IPS DF 6.9 (cell line): Measurements from ENCODE around the gene KIAA1217.
"Not testable (repeated sequence)": the region's sequence is repeated elsewhere in the genome, so short reads cannot be mapped to it uniquely, and the experiment has no call there.

Source experiments
- DNase-seq: peaks from one replicate; pipeline ENCODE4 v3.0.0-alpha.2; 2013; ENCODE audit warnings: low read depth, low spot score
- H3K27ac ChIP-seq: one replicate; pipeline ENCODE4 v1.5.1; 2013; ENCODE audit warnings: low read length, control low read depth
- H3K27me3 ChIP-seq: 2 replicates; pipeline ENCODE4 v1.6.1; 2013; ENCODE audit warnings: mild to moderate bottlenecking, low read length; ENCODE audit not compliant: control insufficient read depth, insufficient read depth
- H3K36me3 ChIP-seq: 2 replicates; pipeline ENCODE4 v1.6.1; 2013; ENCODE audit warnings: low read length; ENCODE audit not compliant: control insufficient read depth, insufficient read depth
- H3K4me1 ChIP-seq: 2 replicates; pipeline ENCODE4 v1.6.1; 2013; ENCODE audit warnings: low read length; ENCODE audit not compliant: control insufficient read depth, insufficient read depth
- H3K4me3 ChIP-seq: 2 replicates; pipeline ENCODE4 v1.5.1; 2013; ENCODE audit warnings: mild to moderate bottlenecking, low read length
- H3K9me3 ChIP-seq: 2 replicates; pipeline ENCODE4 v1.6.1; 2013; ENCODE audit warnings: low read length, inconsistent platforms; ENCODE audit not compliant: control insufficient read depth, insufficient read depth
- WGBS: extraction: QIAGEN DNeasy Blood & Tissue Kit; methylation state at CpG from one replicate; pipeline ENCODE4 v1.1.7; 2013; ENCODE audit warnings: mixed read lengths, missing lambda C conversion rate; ENCODE audit not compliant: insufficient read length, insufficient coverage; 5-methylcytosine and 5-hydroxymethylcytosine counted together

The KIAA1217 gene

GRCh38 chr10:24346877-24347519, 138.1 kb downstream of the KIAA1217 start:
- WGBS, result no CpG with 5 or more reads among the region's 5 CpGs
- Histone ChIP-seq H3K4me1 (no peaks in the 10 kb centered on the region), H3K27me3 (no peaks in the 10 kb centered on the region), H3K4me3 (no peak overlapping the region), H3K27ac (no peak overlapping the region), H3K9me3 (no peaks in the 10 kb centered on the region), H3K36me3 (no peaks in the 10 kb centered on the region)
- no peak for DNase-seq

GRCh38 chr10:24349379-24350001, 140.6 kb downstream of the KIAA1217 start:
- H3K36me3 ChIP-seq, result no peaks in the 10 kb centered on the region
- WGBS, result no CpG with 5 or more reads among the region's 3 CpGs
- no peak for DNase-seq
- no peaks in the 10 kb centered on the region for H3K4me1 ChIP-seq
- H3K4me3 ChIP-seq, result no peak overlapping the region
- no peaks in the 10 kb centered on the region for H3K27me3 ChIP-seq
- H3K9me3 ChIP-seq, result no peaks in the 10 kb centered on the region
- H3K27ac ChIP-seq, result no peak overlapping the region

GRCh38 chr10:24350070-24350921, 141.4 kb downstream of the KIAA1217 start:
- Histone ChIP-seq H3K9me3 (no peaks in the 10 kb centered on the region), H3K27ac (no peak overlapping the region), H3K36me3 (no peaks in the 10 kb centered on the region), H3K4me3 (no peak overlapping the region), H3K4me1 (no peaks in the 10 kb centered on the region), H3K27me3 (no peaks in the 10 kb centered on the region)
- whole genome bisulfite sequencing, result no CpG with 5 or more reads among the region's 9 CpGs
- DNase-seq, result no peak

DNA sequence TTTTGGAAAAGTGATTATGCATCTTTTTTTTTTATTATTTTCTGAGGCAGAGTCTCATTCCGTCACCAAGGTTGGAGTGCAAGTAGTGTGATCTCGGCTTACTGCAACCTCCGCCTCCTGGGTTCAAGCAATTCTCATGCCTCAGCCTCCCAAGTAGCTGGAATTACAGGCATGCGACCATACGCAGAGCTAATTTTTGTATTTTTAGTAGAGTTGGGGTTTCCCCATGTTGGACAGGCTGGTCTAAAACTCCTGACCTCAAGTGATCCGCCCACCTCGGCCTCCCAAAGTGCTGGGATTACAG, 141.9 kb downstream of the KIAA1217 start:
- no CpG with 5 or more reads among the region's 7 CpGs for WGBS
- not testable (repeated sequence) for H3K4me1 ChIP-seq, H3K27ac ChIP-seq, H3K36me3 ChIP-seq, DNase-seq, H3K4me3 ChIP-seq, H3K9me3 ChIP-seq, H3K27me3 ChIP-seq

DNA sequence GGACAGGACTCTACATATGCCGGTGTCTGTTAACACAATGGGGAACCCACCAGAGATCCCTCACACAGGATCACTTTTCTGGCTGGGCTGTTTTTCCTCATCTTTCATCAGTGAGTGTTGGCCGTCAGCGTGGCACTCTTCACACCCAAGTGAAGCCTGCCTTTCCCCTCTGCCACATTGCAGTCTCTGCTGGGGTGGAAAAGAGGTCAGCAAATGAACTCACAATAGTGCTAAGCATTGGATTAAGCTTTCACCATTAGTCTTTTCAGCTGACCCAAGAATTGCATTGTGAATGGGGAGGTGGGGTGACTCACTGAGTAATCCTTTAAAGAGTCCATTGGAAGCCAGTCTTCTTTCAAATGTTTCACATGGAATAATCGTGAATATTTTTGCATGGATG, 143.0 kb downstream of the KIAA1217 start:
- DNase-seq, result no peak
- no CpG with 5 or more reads among the region's 4 CpGs for WGBS
- Histone ChIP-seq H3K27me3 (no peaks in the 10 kb centered on the region), H3K4me1 (no peaks in the 10 kb centered on the region), H3K36me3 (no peaks in the 10 kb centered on the region), H3K27ac (no peak overlapping the region), H3K9me3 (no peaks in the 10 kb centered on the region), H3K4me3 (no peak overlapping the region)

DNA sequence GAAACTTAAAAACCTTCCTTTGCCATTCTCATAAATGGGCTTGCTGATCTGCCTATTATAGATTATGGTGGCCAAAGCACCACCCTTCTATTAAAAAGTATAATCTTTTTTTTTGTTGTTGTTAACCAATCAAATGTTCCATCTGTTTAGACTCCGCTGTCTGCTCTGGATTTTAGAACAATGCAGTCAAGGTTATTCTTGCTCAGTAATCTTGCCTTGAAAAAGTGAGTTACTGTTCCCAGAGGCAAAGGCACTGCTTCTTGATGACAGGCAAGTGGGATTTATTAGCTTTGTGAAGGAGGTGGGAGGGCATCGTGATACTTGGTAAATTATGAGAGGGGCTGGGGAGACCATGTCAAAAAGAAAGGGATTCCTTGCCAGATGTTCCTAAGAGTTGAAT, 143.5 kb downstream of the KIAA1217 start:
- Histone ChIP-seq H3K27me3 (no peaks in the 10 kb centered on the region), H3K4me1 (no peaks in the 10 kb centered on the region), H3K9me3 (no peaks in the 10 kb centered on the region), H3K27ac (no peak overlapping the region), H3K4me3 (no peak overlapping the region), H3K36me3 (no peaks in the 10 kb centered on the region)
- DNase-seq, result no peak
- no CpG with 5 or more reads among the region's 2 CpGs for WGBS

- Histone ChIP-seq H3K27ac (no peak overlapping the region), H3K9me3 (no peaks in the 10 kb centered on the region), H3K4me1 (peaks cover 3% of the 10 kb centered on the region), H3K4me3 (no peak overlapping the region), H3K27me3 (no peaks in the 10 kb centered on the region), H3K36me3 (no peaks in the 10 kb centered on the region)
- WGBS, result no CpG with 5 or more reads among the region's 6 CpGs
- no peak for DNase-seq
These were observed 144.4 kb downstream of the KIAA1217 start for GRCh38 chr10:24353319-24353718.

GRCh38 chr10:24355056-24355688, 146.2 kb downstream of the KIAA1217 start:
- no peaks in the 10 kb centered on the region for H3K36me3 ChIP-seq
- DNase-seq, result no peak
- H3K4me3 ChIP-seq, result no peak overlapping the region
- H3K9me3 ChIP-seq, result no peaks in the 10 kb centered on the region
- WGBS, result no CpG with 5 or more reads among the region's 2 CpGs
- H3K4me1 ChIP-seq, result peaks cover 3% of the 10 kb centered on the region
- H3K27ac ChIP-seq, result no peak overlapping the region
- H3K27me3 ChIP-seq, result no peaks in the 10 kb centered on the region

DNA sequence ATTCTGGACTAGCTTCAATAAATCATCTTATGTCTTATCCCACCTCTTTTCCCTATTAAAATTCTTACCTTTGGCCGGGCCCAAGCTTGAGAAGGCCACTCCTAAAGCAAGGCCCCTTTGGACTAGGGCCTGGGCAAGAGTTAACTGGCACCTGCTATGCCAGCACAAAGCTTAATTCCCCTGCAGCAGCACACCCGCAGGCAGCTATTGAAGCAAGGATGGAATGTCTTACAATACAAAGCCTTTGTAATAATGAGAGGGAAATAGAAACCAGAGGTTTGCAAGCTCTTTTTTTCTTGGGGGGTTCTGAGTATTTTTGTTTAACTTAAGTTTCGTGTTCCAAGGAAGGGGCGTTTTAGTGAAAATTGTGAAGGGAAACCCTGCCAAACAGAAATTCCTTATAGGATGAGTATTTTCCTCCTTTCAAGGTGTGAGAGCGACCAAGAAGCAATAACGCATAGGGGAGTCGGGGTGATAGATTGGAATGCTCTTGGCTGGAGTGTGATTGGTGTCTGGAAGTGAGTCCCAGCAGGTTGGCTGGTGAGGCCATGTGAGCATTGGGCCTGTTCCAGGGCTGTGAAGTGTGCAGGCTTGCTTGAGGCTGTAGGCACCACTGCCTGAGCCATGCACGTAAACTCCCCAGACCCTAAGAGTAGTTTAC, 148.5 kb downstream of the KIAA1217 start:
- H3K4me3 ChIP-seq, result no peak overlapping the region
- H3K27me3 ChIP-seq, result no peaks in the 10 kb centered on the region
- no CpG with 5 or more reads among the region's 8 CpGs for WGBS
- no peaks in the 10 kb centered on the region for H3K9me3 ChIP-seq
- no peaks in the 10 kb centered on the region for H3K36me3 ChIP-seq
- H3K4me1 ChIP-seq, result peaks cover 3% of the 10 kb centered on the region
- DNase-seq, result no peak
- no peak overlapping the region for H3K27ac ChIP-seq

- WGBS, result no CpG with 5 or more reads among the region's 4 CpGs
- H3K4me3 ChIP-seq, result no peak overlapping the region
- H3K27ac ChIP-seq, result no peak overlapping the region
These were observed 149.1 kb downstream of the KIAA1217 start for GRCh38 chr10:24358022-24358421.

More at GRCh38 chr10:24358022-24358421, 149.1 kb downstream of the KIAA1217 start:
- H3K4me1 ChIP-seq, result peaks cover 3% of the 10 kb centered on the region
- no peaks in the 10 kb centered on the region for H3K27me3 ChIP-seq
- no peak for DNase-seq
- no peaks in the 10 kb centered on the region for H3K9me3 ChIP-seq
- H3K36me3 ChIP-seq, result no peaks in the 10 kb centered on the region
